MM.1S (cell line): ENCODE data around the gene GAREM1.

ENCODE experiments used
- DNase-seq: peaks from one replicate; pipeline ENCODE4 v3.0.0-alpha.2; 2015
- H2AFZ ChIP-seq: fragments of 300-600 bp; sonication (generic); 2 replicates; pipeline ENCODE4 v1.6.0; 2016; ENCODE audit warnings: antibody characterized with exemption, low read length
- H3F3A ChIP-seq: fragments of 300-600 bp; sonication (generic); 2 replicates; pipeline ENCODE4 v1.6.1; 2016; ENCODE audit warnings: mild to moderate bottlenecking, antibody characterized with exemption, low read length, moderate library complexity, mixed read lengths; ENCODE audit not compliant: insufficient read depth
- H3K27ac ChIP-seq: fragments of 300-600 bp; sonication (generic); 2 replicates; pipeline ENCODE4 v1.5.1; 2016; ENCODE audit warnings: mild to moderate bottlenecking, low read length
- H3K27me3 ChIP-seq: fragments of 300-600 bp; sonication (generic); replicated peaks from 2 replicates; pipeline ENCODE4 v1.6.0; 2016; ENCODE audit warnings: low read length; ENCODE audit not compliant: insufficient read depth
- H3K36me3 ChIP-seq: fragments of 300-600 bp; sonication (generic); replicated peaks from 2 replicates; pipeline ENCODE4 v1.6.1; 2016; ENCODE audit warnings: mild to moderate bottlenecking, low read length, mixed read lengths; ENCODE audit not compliant: insufficient read depth
- H3K4me1 ChIP-seq: fragments of 300-600 bp; sonication (generic); 2 replicates; pipeline ENCODE4 v1.6.1; 2016; ENCODE audit warnings: low read length, mixed read lengths
- H3K4me2 ChIP-seq: fragments of 300-600 bp; sonication (generic); 2 replicates; pipeline ENCODE4 v1.6.0; 2016; ENCODE audit warnings: low read depth, low read length
- H3K4me3 ChIP-seq: fragments of 300-600 bp; sonication (generic); 2 replicates; pipeline ENCODE4 v1.5.1; 2016; ENCODE audit warnings: low read length, mixed read lengths
- H3K79me2 ChIP-seq: fragments of 300-600 bp; sonication (generic); 2 replicates; pipeline ENCODE4 v1.6.1; 2016; ENCODE audit warnings: mixed run types, low read length, mixed read lengths
- H3K9ac ChIP-seq: fragments of 300-600 bp; sonication (generic); 2 replicates; pipeline ENCODE4 v1.6.1; 2016; ENCODE audit warnings: low read length, mixed read lengths
- H3K9me2 ChIP-seq: fragments of 300-600 bp; sonication (generic); replicated peaks from 2 replicates; pipeline ENCODE4 v1.6.1; 2016; ENCODE audit warnings: mild to moderate bottlenecking, low read length, mixed read lengths; ENCODE audit not compliant: insufficient read depth
- H3K9me3 ChIP-seq: fragments of 300-600 bp; sonication (generic); replicated peaks from 2 replicates; pipeline ENCODE4 v1.6.1; 2016; ENCODE audit warnings: mild to moderate bottlenecking, low read length, mixed read lengths; ENCODE audit not compliant: insufficient read depth
- H4K20me1 ChIP-seq: fragments of 300-600 bp; sonication (generic); 2 replicates; pipeline ENCODE4 v1.6.1; 2016; ENCODE audit warnings: mild to moderate bottlenecking, low read length, moderate library complexity, mixed read lengths; ENCODE audit not compliant: insufficient read depth
- CTCF ChIP-seq: fragments of 300-600 bp; sonication (generic); IDR thresholded peaks from 2 replicates; pipeline ENCODE4 v1.5.1; 2016; ENCODE audit warnings: antibody characterized with exemption, low read length, mixed read lengths
- EZH2 ChIP-seq: fragments of 300-600 bp; sonication (generic); optimal IDR thresholded peaks from 2 replicates; pipeline ENCODE3; 2017; ENCODE audit warnings: low read depth, mild to moderate bottlenecking, antibody characterized with exemption, low read length, mixed read lengths
- EZH2phosphoT487 ChIP-seq: fragments of 300-600 bp; sonication (generic); IDR thresholded peaks from 2 replicates; pipeline ENCODE4 v1.6.1; 2018; ENCODE audit warnings: antibody characterized with exemption, low read length

Gene GAREM1

GRCh38 chr18:32301361-32301760, 169.3 kb downstream of the GAREM1 start:
- Histone ChIP-seq H3K9me2 (no peaks in the 10 kb centered on the region), H3F3A (no peaks in the 10 kb centered on the region; the same call in 1 of the 2 replicates), H3K79me2 (no peaks in the 10 kb centered on the region; the same call in 1 of the 2 replicates), H3K4me3 (no peak overlapping the region), H3K4me1 (peaks cover 25% of the 10 kb centered on the region), H3K9me3 (no peaks in the 10 kb centered on the region), H3K9ac (no peak overlapping the region), H2AFZ (no peak overlapping the region), H4K20me1 (no peaks in the 10 kb centered on the region), H3K4me2 (no peak overlapping the region; the same call in 1 of the 2 replicates), H3K27ac (0 out of 2 replicates have a peak overlapping the region, but pooled peaks have one; percentile 30), H3K27me3 (no peaks in the 10 kb centered on the region), H3K36me3 (no peaks in the 10 kb centered on the region)
- no peak for TF ChIP-seq EZH2
- no peak for DNase-seq

GRCh38 chr18:32300914-32301313, 169.8 kb downstream of the GAREM1 start:
- no peak for DNase-seq
- Histone ChIP-seq H3K4me1 (peaks cover 25% of the 10 kb centered on the region), H3K27me3 (no peaks in the 10 kb centered on the region), H3K36me3 (no peaks in the 10 kb centered on the region), H3K9ac (no peak overlapping the region), H2AFZ (no peak overlapping the region), H3F3A (no peaks in the 10 kb centered on the region; the same call in 1 of the 2 replicates), H4K20me1 (no peaks in the 10 kb centered on the region), H3K79me2 (no peaks in the 10 kb centered on the region; the same call in 1 of the 2 replicates), H3K9me2 (no peaks in the 10 kb centered on the region), H3K27ac (no peak overlapping the region), H3K4me3 (no peak overlapping the region), H3K4me2 (no peak overlapping the region), H3K9me3 (no peaks in the 10 kb centered on the region)
- TF ChIP-seq EZH2phosphoT487, result no peak
- TF ChIP-seq EZH2, result no peak
- TF ChIP-seq CTCF, result no peak

DNA sequence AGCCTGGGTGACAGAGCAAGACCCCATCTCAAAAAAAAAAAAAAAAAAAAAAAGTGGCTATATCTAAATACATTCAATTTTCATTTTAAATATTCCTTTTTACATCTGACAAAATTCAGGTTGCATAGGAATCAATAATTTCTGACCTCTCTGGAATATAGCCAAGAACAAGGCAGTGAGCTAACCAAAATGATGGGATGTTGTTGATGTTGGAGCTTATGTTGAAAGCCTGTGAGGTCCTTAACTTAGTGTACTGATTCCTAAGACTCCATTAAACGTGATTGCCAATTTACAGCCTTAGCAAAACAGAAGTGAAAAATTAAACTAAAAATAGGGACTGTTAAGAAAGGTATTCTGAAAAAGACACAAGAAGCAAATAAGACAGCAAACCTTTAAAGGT, 171.2 kb downstream of the GAREM1 start:
- Histone ChIP-seq H2AFZ (no peak overlapping the region), H3K4me1 (peaks cover 17% of the 10 kb centered on the region), H3K27ac (no peak overlapping the region), H3K4me2 (no peak overlapping the region), H3K4me3 (no peak overlapping the region), H3K9ac (no peak overlapping the region), H3F3A (no peaks in the 10 kb centered on the region; the same call in 1 of the 2 replicates), H4K20me1 (no peaks in the 10 kb centered on the region), H3K27me3 (no peaks in the 10 kb centered on the region), H3K79me2 (no peaks in the 10 kb centered on the region; the same call in 1 of the 2 replicates), H3K36me3 (no peaks in the 10 kb centered on the region), H3K9me2 (no peaks in the 10 kb centered on the region), H3K9me3 (no peaks in the 10 kb centered on the region)
- TF ChIP-seq EZH2 (no peak), EZH2phosphoT487 (no peak), CTCF (no peak)
- no peak for DNase-seq

- Histone ChIP-seq H3F3A (no peaks in the 10 kb centered on the region; the same call in 1 of the 2 replicates), H3K9me2 (no peaks in the 10 kb centered on the region), H3K4me1 (peaks cover 17% of the 10 kb centered on the region), H3K9ac (no peak overlapping the region), H3K9me3 (no peaks in the 10 kb centered on the region), H3K36me3 (no peaks in the 10 kb centered on the region), H3K27ac (no peak overlapping the region), H2AFZ (no peak overlapping the region), H3K79me2 (no peaks in the 10 kb centered on the region; the same call in 1 of the 2 replicates), H3K4me2 (no peak overlapping the region), H3K27me3 (no peaks in the 10 kb centered on the region), H4K20me1 (no peaks in the 10 kb centered on the region), H3K4me3 (no peak overlapping the region)
- DNase-seq, result no peak
- no peak for TF ChIP-seq EZH2phosphoT487
- TF ChIP-seq EZH2, result no peak
- no peak for TF ChIP-seq CTCF
These were observed 172.5 kb downstream of the GAREM1 start for GRCh38 chr18:32298171-32298667.
